ENCODE results near the gene ARMC9.

ARMC9 gene

DNA sequence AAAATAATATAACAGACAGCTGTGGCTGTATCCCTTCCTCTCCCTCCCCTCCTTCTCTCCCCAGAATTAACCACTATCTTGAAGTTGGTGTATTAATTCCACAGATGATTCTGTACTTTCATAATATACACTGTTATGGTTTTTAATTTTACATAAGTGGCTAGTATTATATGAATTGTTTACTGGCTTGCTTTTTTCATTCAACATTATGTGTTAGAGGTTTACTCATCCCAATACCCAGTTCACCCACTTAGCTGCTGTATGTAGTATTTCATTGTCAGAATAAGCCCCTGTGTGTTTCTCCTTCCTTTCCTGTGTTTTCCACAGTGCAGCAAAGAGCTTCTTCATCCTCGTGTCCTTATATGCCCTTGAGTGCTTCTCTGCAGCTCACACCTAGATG, 121.4 kb downstream of the ARMC9 start:
- no peak for ATAC-seq
- TF ChIP-seq, protein P1, sequence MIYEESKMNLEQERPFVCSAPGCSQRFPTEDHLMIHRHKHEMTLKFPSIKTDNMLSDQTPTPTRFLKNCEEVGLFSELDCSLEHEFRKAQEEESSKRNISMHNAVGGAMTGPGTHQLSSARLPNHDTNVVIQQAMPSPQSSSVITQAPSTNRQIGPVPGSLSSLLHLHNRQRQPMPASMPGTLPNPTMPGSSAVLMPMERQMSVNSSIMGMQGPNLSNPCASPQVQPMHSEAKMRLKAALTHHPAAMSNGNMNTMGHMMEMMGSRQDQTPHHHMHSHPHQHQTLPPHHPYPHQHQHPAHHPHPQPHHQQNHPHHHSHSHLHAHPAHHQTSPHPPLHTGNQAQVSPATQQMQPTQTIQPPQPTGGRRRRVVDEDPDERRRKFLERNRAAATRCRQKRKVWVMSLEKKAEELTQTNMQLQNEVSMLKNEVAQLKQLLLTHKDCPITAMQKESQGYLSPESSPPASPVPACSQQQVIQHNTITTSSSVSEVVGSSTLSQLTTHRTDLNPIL (CRISPR knock-in tag; IDR thresholded peaks at IDR 0.05; ENCODE audit: low read depth) = no peak

DNA sequence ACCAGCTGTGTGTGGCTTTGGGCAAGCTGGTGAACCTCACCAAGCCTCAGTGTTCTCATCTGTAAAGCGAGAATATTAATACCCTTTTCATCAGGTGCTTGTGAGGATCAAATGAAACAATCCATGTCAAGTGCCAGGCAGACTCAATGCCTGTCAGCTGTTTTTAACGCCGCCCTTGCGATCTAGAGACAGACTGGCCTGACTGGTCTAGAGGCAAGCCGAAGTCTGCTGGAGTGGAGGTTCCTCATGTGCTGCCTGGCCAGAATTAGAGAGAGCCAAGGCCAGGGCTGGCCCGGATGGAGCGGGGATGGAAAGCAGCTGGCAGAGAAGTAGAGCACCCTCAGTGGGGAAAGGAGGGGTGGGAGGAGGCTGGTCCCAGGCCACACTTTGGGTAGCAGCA, 122.6 kb downstream of the ARMC9 start:
- ATAC-seq = no peak
- TF ChIP-seq, protein P2, sequence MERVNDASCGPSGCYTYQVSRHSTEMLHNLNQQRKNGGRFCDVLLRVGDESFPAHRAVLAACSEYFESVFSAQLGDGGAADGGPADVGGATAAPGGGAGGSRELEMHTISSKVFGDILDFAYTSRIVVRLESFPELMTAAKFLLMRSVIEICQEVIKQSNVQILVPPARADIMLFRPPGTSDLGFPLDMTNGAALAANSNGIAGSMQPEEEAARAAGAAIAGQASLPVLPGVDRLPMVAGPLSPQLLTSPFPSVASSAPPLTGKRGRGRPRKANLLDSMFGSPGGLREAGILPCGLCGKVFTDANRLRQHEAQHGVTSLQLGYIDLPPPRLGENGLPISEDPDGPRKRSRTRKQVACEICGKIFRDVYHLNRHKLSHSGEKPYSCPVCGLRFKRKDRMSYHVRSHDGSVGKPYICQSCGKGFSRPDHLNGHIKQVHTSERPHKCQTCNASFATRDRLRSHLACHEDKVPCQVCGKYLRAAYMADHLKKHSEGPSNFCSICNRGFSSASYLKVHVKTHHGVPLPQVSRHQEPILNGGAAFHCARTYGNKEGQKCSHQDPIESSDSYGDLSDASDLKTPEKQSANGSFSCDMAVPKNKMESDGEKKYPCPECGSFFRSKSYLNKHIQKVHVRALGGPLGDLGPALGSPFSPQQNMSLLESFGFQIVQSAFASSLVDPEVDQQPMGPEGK (CRISPR knock-in tag; IDR thresholded peaks at IDR 0.05; ENCODE audit: borderline replicate concordance) = no peak
- TF ChIP-seq, protein P1 (CRISPR knock-in tag; IDR thresholded peaks at IDR 0.05; ENCODE audit: low read depth) = no peak
- no peak for TF ChIP-seq ISL1 (CRISPR knock-in tag; IDR thresholded peaks at IDR 0.05)
- TF ChIP-seq GLIS3 (CRISPR knock-in tag; IDR thresholded peaks at IDR 0.05) = no peak
- no peak for TF ChIP-seq ZFP30 (CRISPR knock-in tag; IDR thresholded peaks at IDR 0.05)
- TF ChIP-seq ZC3H10 (CRISPR knock-in tag; IDR thresholded peaks at IDR 0.05) = no peak
- TF ChIP-seq ESRRG (CRISPR knock-in tag; IDR thresholded peaks at IDR 0.05) = no peak
- TF ChIP-seq, protein P3, sequence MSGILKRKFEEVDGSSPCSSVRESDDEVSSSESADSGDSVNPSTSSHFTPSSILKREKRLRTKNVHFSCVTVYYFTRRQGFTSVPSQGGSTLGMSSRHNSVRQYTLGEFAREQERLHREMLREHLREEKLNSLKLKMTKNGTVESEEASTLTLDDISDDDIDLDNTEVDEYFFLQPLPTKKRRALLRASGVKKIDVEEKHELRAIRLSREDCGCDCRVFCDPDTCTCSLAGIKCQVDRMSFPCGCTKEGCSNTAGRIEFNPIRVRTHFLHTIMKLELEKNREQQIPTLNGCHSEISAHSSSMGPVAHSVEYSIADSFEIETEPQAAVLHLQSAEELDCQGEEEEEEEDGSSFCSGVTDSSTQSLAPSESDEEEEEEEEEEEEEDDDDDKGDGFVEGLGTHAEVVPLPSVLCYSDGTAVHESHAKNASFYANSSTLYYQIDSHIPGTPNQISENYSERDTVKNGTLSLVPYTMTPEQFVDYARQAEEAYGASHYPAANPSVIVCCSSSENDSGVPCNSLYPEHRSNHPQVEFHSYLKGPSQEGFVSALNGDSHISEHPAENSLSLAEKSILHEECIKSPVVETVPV (CRISPR knock-in tag; IDR thresholded peaks at IDR 0.05) = no peak
- no peak for TF ChIP-seq PPARA (CRISPR knock-in tag; IDR thresholded peaks at IDR 0.05; ENCODE audit: borderline replicate concordance)
- TF ChIP-seq ZFP3 (CRISPR knock-in tag; IDR thresholded peaks at IDR 0.05) = no peak
- TF ChIP-seq RARB (CRISPR knock-in tag; IDR thresholded peaks at IDR 0.05) = no peak
- no peak for TF ChIP-seq TCF4 (CRISPR knock-in tag; IDR thresholded peaks at IDR 0.05; ENCODE audit: borderline replicate concordance)
- TF ChIP-seq ARNTL (CRISPR knock-in tag; IDR thresholded peaks at IDR 0.05; ENCODE audit: borderline replicate concordance, low read depth) = no peak
- TF ChIP-seq, protein P4, sequence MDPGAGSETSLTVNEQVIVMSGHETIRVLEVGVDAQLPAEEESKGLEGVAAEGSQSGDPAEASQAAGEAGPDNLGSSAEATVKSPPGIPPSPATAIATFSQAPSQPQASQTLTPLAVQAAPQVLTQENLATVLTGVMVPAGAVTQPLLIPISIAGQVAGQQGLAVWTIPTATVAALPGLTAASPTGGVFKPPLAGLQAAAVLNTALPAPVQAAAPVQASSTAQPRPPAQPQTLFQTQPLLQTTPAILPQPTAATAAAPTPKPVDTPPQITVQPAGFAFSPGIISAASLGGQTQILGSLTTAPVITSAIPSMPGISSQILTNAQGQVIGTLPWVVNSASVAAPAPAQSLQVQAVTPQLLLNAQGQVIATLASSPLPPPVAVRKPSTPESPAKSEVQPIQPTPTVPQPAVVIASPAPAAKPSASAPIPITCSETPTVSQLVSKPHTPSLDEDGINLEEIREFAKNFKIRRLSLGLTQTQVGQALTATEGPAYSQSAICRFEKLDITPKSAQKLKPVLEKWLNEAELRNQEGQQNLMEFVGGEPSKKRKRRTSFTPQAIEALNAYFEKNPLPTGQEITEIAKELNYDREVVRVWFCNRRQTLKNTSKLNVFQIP (CRISPR knock-in tag; IDR thresholded peaks at IDR 0.05; ENCODE audit: borderline replicate concordance, low read depth) = no peak
- TF ChIP-seq, protein P5, sequence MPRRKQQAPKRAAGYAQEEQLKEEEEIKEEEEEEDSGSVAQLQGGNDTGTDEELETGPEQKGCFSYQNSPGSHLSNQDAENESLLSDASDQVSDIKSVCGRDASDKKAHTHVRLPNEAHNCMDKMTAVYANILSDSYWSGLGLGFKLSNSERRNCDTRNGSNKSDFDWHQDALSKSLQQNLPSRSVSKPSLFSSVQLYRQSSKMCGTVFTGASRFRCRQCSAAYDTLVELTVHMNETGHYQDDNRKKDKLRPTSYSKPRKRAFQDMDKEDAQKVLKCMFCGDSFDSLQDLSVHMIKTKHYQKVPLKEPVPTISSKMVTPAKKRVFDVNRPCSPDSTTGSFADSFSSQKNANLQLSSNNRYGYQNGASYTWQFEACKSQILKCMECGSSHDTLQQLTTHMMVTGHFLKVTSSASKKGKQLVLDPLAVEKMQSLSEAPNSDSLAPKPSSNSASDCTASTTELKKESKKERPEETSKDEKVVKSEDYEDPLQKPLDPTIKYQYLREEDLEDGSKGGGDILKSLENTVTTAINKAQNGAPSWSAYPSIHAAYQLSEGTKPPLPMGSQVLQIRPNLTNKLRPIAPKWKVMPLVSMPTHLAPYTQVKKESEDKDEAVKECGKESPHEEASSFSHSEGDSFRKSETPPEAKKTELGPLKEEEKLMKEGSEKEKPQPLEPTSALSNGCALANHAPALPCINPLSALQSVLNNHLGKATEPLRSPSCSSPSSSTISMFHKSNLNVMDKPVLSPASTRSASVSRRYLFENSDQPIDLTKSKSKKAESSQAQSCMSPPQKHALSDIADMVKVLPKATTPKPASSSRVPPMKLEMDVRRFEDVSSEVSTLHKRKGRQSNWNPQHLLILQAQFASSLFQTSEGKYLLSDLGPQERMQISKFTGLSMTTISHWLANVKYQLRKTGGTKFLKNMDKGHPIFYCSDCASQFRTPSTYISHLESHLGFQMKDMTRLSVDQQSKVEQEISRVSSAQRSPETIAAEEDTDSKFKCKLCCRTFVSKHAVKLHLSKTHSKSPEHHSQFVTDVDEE (CRISPR knock-in tag; IDR thresholded peaks at IDR 0.05) = no peak
- no peak for TF ChIP-seq ZNF70 (CRISPR knock-in tag; IDR thresholded peaks at IDR 0.05)
- no peak for TF ChIP-seq TOX (CRISPR knock-in tag; IDR thresholded peaks at IDR 0.05; ENCODE audit: borderline replicate concordance)
- TF ChIP-seq BACH2 (CRISPR knock-in tag; IDR thresholded peaks at IDR 0.05; ENCODE audit: borderline replicate concordance) = no peak

DNA sequence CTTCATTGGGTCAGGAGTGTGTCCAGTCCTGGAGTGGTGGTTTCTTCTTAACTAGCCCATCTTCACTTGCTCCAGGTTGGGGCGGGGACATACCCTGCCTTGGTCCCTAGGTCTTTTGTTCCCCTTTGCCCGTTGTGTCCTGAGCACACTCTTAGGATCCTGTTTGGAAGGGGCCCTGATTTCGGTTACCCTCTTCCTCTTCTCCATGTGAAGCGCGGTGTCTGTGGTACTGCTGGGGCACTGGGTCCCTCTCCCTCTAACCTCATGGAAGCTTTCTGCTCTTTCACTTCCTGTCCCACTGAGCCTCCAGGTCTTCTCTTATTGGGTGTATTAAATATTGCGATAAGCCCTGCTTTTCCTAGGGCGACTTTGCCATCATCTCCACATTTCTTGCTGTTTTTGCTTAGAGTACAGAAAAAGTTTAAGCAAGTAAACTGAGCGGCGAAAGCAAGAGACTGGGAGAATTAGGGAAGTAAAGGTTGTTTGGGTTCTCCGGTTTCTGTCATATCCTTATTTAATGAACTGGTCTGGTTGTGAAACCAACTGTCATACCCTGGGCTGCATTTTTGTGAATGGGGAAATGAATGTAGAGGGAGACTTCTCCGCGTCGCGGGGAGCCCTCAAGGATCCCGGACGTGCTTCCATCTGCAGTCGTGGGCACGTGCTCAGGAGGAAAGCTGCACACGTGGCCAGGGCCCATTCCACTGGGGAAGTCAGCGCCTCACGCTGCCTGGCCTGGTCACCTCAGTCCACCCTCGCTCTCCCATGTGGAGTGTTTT, 123.3 kb downstream of the ARMC9 start:
- ATAC-seq = no peak
- no peak for TF ChIP-seq TCF4 (CRISPR knock-in tag; IDR thresholded peaks at IDR 0.05; ENCODE audit: borderline replicate concordance)
- TF ChIP-seq ZC3H10 (CRISPR knock-in tag; IDR thresholded peaks at IDR 0.05) = no peak
- no peak for TF ChIP-seq GLIS3 (CRISPR knock-in tag; IDR thresholded peaks at IDR 0.05)
- TF ChIP-seq, protein P5 (CRISPR knock-in tag; IDR thresholded peaks at IDR 0.05) = no peak
- TF ChIP-seq ZNF8 (CRISPR knock-in tag; IDR thresholded peaks at IDR 0.05) = no peak
- TF ChIP-seq RARB (CRISPR knock-in tag; IDR thresholded peaks at IDR 0.05) = no peak
- TF ChIP-seq OSR1 (CRISPR knock-in tag; IDR thresholded peaks at IDR 0.05) = no peak
- TF ChIP-seq ARNTL (CRISPR knock-in tag; IDR thresholded peaks at IDR 0.05; ENCODE audit: borderline replicate concordance, low read depth) = no peak
- TF ChIP-seq ZFP3 (CRISPR knock-in tag; IDR thresholded peaks at IDR 0.05) = no peak
- no peak for TF ChIP-seq ZFP30 (CRISPR knock-in tag; IDR thresholded peaks at IDR 0.05)
- TF ChIP-seq, protein P4 (CRISPR knock-in tag; IDR thresholded peaks at IDR 0.05; ENCODE audit: borderline replicate concordance, low read depth) = no peak
- TF ChIP-seq CSDC2 (CRISPR knock-in tag; IDR thresholded peaks at IDR 0.05) = no peak
